Measurements from ENCODE around the gene RPS6KA2.

The RPS6KA2 gene

GRCh38 chr6:166507809-166508564 is 119.1 kb downstream of the RPS6KA2 start:
- H3K4me3 ChIP-seq (ENCODE audit: low read length) = no peak overlapping the region
- DNase-seq (ENCODE audit: low read depth) = no peak
- no peak for TF ChIP-seq CTCF (conservative IDR thresholded peaks at IDR 0.05; ENCODE audit: low read depth, low read length)

- no peak overlapping the region for H3K4me3 ChIP-seq (ENCODE audit: low read length)
- no peak for TF ChIP-seq CTCF (conservative IDR thresholded peaks at IDR 0.05; ENCODE audit: low read depth, low read length)
- DNase-seq (ENCODE audit: low read depth) = no peak
Measured at GRCh38 chr6:166507380-166507779, 119.7 kb downstream of the RPS6KA2 start.

- TF ChIP-seq CTCF (conservative IDR thresholded peaks at IDR 0.05; ENCODE audit: low read depth, low read length) = no peak
- no peak overlapping the region for H3K4me3 ChIP-seq (ENCODE audit: low read length)
- no peak for DNase-seq (ENCODE audit: low read depth)
Measured at GRCh38 chr6:166505133-166505905, 121.7 kb downstream of the RPS6KA2 start.

GRCh38 chr6:166504100-166504499 is 123.0 kb downstream of the RPS6KA2 start:
- no peak for DNase-seq (ENCODE audit: low read depth)
- no peak for TF ChIP-seq CTCF (conservative IDR thresholded peaks at IDR 0.05; ENCODE audit: low read depth, low read length)
- H3K4me3 ChIP-seq (ENCODE audit: low read length) = no peak overlapping the region

- no peak for DNase-seq (ENCODE audit: low read depth)
- no peak for TF ChIP-seq CTCF (conservative IDR thresholded peaks at IDR 0.05; ENCODE audit: low read depth, low read length)
- H3K4me3 ChIP-seq (ENCODE audit: low read length) = no peak overlapping the region
Measured at GRCh38 chr6:166503167-166503744, 123.8 kb downstream of the RPS6KA2 start.

GRCh38 chr6:166502453-166502852 is 124.6 kb downstream of the RPS6KA2 start:
- no peak for DNase-seq (ENCODE audit: low read depth)
- H3K4me3 ChIP-seq (ENCODE audit: low read length) = no peak overlapping the region
- no peak for TF ChIP-seq CTCF (conservative IDR thresholded peaks at IDR 0.05; ENCODE audit: low read depth, low read length)

Data from retinal pigment epithelial cell (primary cell).